Liver (tissue), 3 donors: ENCODE data around the gene ARF4.

Source experiments
- CTCF ChIP-seq: fragments of 150-350 bp; IDR thresholded peaks from 2 replicates; pipeline ENCODE4 v1.5.1; 2017; ENCODE audit warnings: improper control_type of control experiment, low read depth, low read length; ENCODE audit not compliant: missing input control
- EGR1 ChIP-seq, 2 donors: IDR thresholded peaks; 2 replicates each; pipeline ENCODE4 v1.6.1; 2016 to 2018; ENCODE audit warnings: antibody characterized with exemption in 2 of 2, low read depth in 2 of 2
- FOXA1 ChIP-seq: IDR thresholded peaks from 2 replicates; pipeline ENCODE4 v1.6.1; 2016; ENCODE audit warnings: antibody characterized with exemption
- HNF4G ChIP-seq: IDR thresholded peaks from 2 replicates; pipeline ENCODE4 v1.6.1; 2016; ENCODE audit warnings: antibody characterized with exemption
- REST ChIP-seq: IDR thresholded peaks from 2 replicates; pipeline ENCODE4 v1.6.1; 2016; ENCODE audit warnings: antibody characterized with exemption, mild to moderate bottlenecking
- SP1 ChIP-seq: IDR thresholded peaks from 2 replicates; pipeline ENCODE4 v1.6.1; 2018; ENCODE audit warnings: antibody characterized with exemption, mild to moderate bottlenecking
- TAF1 ChIP-seq: conservative IDR thresholded peaks from 2 replicates; pipeline ENCODE4 v1.6.1; 2016; ENCODE audit warnings: antibody characterized with exemption, mild to moderate bottlenecking
- YY1 ChIP-seq: IDR thresholded peaks from 2 replicates; pipeline ENCODE4 v1.6.1; 2016; ENCODE audit warnings: antibody characterized with exemption, mild to moderate bottlenecking
- donor health status: healthy.
- donor health status: healthy.

- TF ChIP-seq CTCF: no peak
- no peak for TF ChIP-seq YY1
- TF ChIP-seq SP1: no peak
- TF ChIP-seq EGR1 (IDR thresholded peaks at IDR 0.05; ENCODE audit: low read depth in 2 of 2): no peak
- no peak for TF ChIP-seq REST
- TF ChIP-seq HNF4G: no peak
- TF ChIP-seq FOXA1: no peak
- TF ChIP-seq TAF1: peak; percentile 19
Measured at GRCh38 chr3:57555306-57555705, 41.8 kb downstream of the ARF4 start.
